Neural progenitor cell (in vitro differentiated cells): ENCODE data around the gene QKI.

ENCODE experiments used
- EZH2 ChIP-seq: fragments of 200-600 bp; sonication (generic); IDR thresholded peaks from 2 replicates; pipeline ENCODE4 v1.6.1; 2017; ENCODE audit warnings: antibody characterized with exemption, mild to moderate bottlenecking, moderate library complexity
- EZH2phosphoT487 ChIP-seq: fragments of 200-600 bp; sonication (generic); IDR thresholded peaks from 2 replicates; pipeline ENCODE4 v1.6.1; 2017; ENCODE audit warnings: antibody characterized with exemption
- TF ChIP-seq, protein P1 (sequence below): fragments of 200-600 bp; sonication (generic); IDR thresholded peaks from 2 replicates; pipeline ENCODE4 v1.5.1; 2017; ENCODE audit warnings: antibody characterized with exemption, mild to moderate bottlenecking

- TF ChIP-seq, protein P1, sequence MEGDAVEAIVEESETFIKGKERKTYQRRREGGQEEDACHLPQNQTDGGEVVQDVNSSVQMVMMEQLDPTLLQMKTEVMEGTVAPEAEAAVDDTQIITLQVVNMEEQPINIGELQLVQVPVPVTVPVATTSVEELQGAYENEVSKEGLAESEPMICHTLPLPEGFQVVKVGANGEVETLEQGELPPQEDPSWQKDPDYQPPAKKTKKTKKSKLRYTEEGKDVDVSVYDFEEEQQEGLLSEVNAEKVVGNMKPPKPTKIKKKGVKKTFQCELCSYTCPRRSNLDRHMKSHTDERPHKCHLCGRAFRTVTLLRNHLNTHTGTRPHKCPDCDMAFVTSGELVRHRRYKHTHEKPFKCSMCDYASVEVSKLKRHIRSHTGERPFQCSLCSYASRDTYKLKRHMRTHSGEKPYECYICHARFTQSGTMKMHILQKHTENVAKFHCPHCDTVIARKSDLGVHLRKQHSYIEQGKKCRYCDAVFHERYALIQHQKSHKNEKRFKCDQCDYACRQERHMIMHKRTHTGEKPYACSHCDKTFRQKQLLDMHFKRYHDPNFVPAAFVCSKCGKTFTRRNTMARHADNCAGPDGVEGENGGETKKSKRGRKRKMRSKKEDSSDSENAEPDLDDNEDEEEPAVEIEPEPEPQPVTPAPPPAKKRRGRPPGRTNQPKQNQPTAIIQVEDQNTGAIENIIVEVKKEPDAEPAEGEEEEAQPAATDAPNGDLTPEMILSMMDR, result no peak
- TF ChIP-seq EZH2 (no peak), EZH2phosphoT487 (no peak)
Observed at GRCh38 chr6:163420289-163420614, 5.7 kb downstream of the QKI start.
